ENCODE data around the gene CFAP300. TPM values are rescaled to one million over a fixed set of nuclear protein-coding genes. Genes with fewer than 3 reads are reported as not detected.

Gene CFAP300
- total RNA-seq, 1 experiment from 2014 or later = not detected

Other genes with a start within 250 kb of the CFAP300 start
- gene CEP126, start 132.4 kb upstream of the CFAP300 start, total RNA-seq (2014; rRNA removed; shearing (Covaris generic)) = 0.32 and 0.41 TPM in 2 replicates
- not detected in 2 replicates for gene ANGPTL5, start 130.9 kb upstream of the CFAP300 start, total RNA-seq (2014; rRNA removed; shearing (Covaris generic))
- 37.5 and 42.7 TPM in 2 replicates for gene YAP1, start 63.0 kb downstream of the CFAP300 start, total RNA-seq (2014; rRNA removed; shearing (Covaris generic))